A549 (cell line): ENCODE data around the gene RAB30. TPM values are rescaled to one million over a fixed set of nuclear protein-coding genes. Genes with fewer than 3 reads are reported as not detected.
"Not testable (repeated sequence)": the region's sequence is repeated elsewhere in the genome, so short reads cannot be mapped to it uniquely, and the experiment has no call there.

Source experiments
- ATAC-seq, 2 experiments: fragments of 200-7000 bp in 1 of 2; fragments of >200 bp in 1 of 2; cut with Nextera tagmentation in 1 of 2; cut with Tn5 transposase in 1 of 2; 3 replicates each; pipeline versions ENCODE4 v1.8.0 to v1.9.1; 2018 to 2020; ENCODE audit warnings: mild to moderate bottlenecking in 1 of 2, moderate library complexity in 1 of 2
- CTCF ChIA-PET: fragments of 300-600 bp; sonication (Branson Sonifier 250); formaldehyde crosslinking; extraction: SDS; loops from one replicate; lab custom pipeline; 2021; ENCODE audit warnings: antibody characterized with exemption, inconsistent platforms; lab: Yijun Ruan, JAX
- POLR2A ChIA-PET: fragments of 350-600 bp; formaldehyde crosslinking; extraction: SDS; loops from one replicate; lab custom pipeline; 2021; ENCODE audit warnings: antibody characterized with exemption, inconsistent platforms; lab: Yijun Ruan, JAX
- DNase-seq, 2 experiments: peaks; one replicate each; pipeline versions ENCODE4 v3.0.0 to v3.0.0-alpha.2; 2011 to 2016; ENCODE audit warnings: low read depth in 1 of 2, low spot score in 1 of 2
- FAIRE-seq: peaks from 2 replicates; lab custom pipeline; 2011; peaks lifted over from hg19 to GRCh38; lab: Jason Lieb, UNC
- H3K27ac ChIP-seq, 2 experiments: fragments of >200 bp; sonication (Bioruptor Twin); formaldehyde crosslinking; 3 replicates each; pipeline ENCODE4 v1.5.1; 2016 to 2017
- H3K4me1 ChIP-seq: fragments of >200 bp; sonication (Bioruptor Twin); formaldehyde crosslinking; 3 replicates; pipeline ENCODE4 v1.6.1; 2016
- H3K4me2 ChIP-seq: fragments of >200 bp; sonication (Bioruptor Twin); formaldehyde crosslinking; 3 replicates; pipeline ENCODE4 v1.6.1; 2016
- H3K4me3 ChIP-seq: fragments of >200 bp; sonication (Bioruptor Twin); formaldehyde crosslinking; 3 replicates; pipeline ENCODE4 v1.5.1; 2016
- H3K9me3 ChIP-seq: fragments of >200 bp; sonication (Bioruptor Twin); formaldehyde crosslinking; 3 replicates; pipeline ENCODE4 v1.6.1; 2016
- CBX2 ChIP-seq: fragments of 200-600 bp; sonication (generic); IDR thresholded peaks from 2 replicates; pipeline ENCODE4 v1.6.1; 2016; ENCODE audit warnings: low read depth, mild to moderate bottlenecking, borderline replicate concordance
- CHD4 ChIP-seq: fragments of 200-600 bp; sonication (generic); IDR thresholded peaks from 2 replicates; pipeline ENCODE4 v1.6.1; 2016; ENCODE audit warnings: antibody characterized with exemption, mild to moderate bottlenecking, borderline replicate concordance
- EHF ChIP-seq: fragments of 250-450 bp; sonication (Bioruptor Pico); IDR thresholded peaks from 2 replicates; pipeline ENCODE4 v1.5.0; 2020; ENCODE audit warnings: mild to moderate bottlenecking
- FOXS1 ChIP-seq: fragments of 250-450 bp; sonication (Bioruptor Pico); IDR thresholded peaks from 2 replicates; pipeline ENCODE4 v1.5.0; 2020; ENCODE audit warnings: mild to moderate bottlenecking, moderate library complexity
- HDAC2 ChIP-seq: fragments of 200-600 bp; sonication (generic); IDR thresholded peaks from 2 replicates; pipeline ENCODE4 v1.6.1; 2016
- HEYL ChIP-seq: fragments of 250-450 bp; sonication (Bioruptor Pico); IDR thresholded peaks from 2 replicates; pipeline ENCODE4 v1.8.0; 2021; ENCODE audit warnings: mild to moderate bottlenecking, moderate library complexity
- HOXB13 ChIP-seq: fragments of 250-450 bp; sonication (Bioruptor Pico); IDR thresholded peaks from 2 replicates; pipeline ENCODE4 v1.5.0; 2020; ENCODE audit warnings: low read depth, mild to moderate bottlenecking, moderate library complexity
- HOXB5 ChIP-seq: fragments of 250-450 bp; sonication (Bioruptor Pico); IDR thresholded peaks from 2 replicates; pipeline ENCODE4 v1.5.0; 2020; ENCODE audit warnings: mild to moderate bottlenecking, moderate library complexity
- MAZ ChIP-seq: fragments of 150-350 bp; IDR thresholded peaks from 2 replicates; pipeline ENCODE4 v1.6.1; 2014; ENCODE audit warnings: antibody characterized with exemption, low read depth, low read length, borderline replicate concordance
- PHF8 ChIP-seq: fragments of 200-600 bp; sonication (generic); IDR thresholded peaks from 2 replicates; pipeline ENCODE4 v1.6.1; 2016; ENCODE audit warnings: low read depth, mild to moderate bottlenecking, antibody characterized with exemption, moderate library complexity, borderline replicate concordance
- POLR2AphosphoS2 ChIP-seq: conservative IDR thresholded peaks from 2 replicates; pipeline ENCODE4 v1.6.1; 2012; ENCODE audit warnings: low read length, improper control_type of control experiment, inconsistent platforms
- REST ChIP-seq: fragments of 200-600 bp; sonication (generic); IDR thresholded peaks from 2 replicates; pipeline ENCODE4 v1.6.1; 2016; ENCODE audit warnings: antibody characterized with exemption, mild to moderate bottlenecking, moderate library complexity
- RNF2 ChIP-seq: fragments of 200-600 bp; sonication (generic); IDR thresholded peaks from 2 replicates; pipeline ENCODE4 v1.6.1; 2016; ENCODE audit warnings: low read depth, mild to moderate bottlenecking, antibody characterized with exemption, moderate library complexity, borderline replicate concordance
- SMC3 ChIP-seq: fragments of >200 bp; sonication (Bioruptor Twin); formaldehyde crosslinking; IDR thresholded peaks from 3 replicates; pipeline ENCODE4 v1.6.1; 2018; ENCODE audit warnings: inconsistent platforms
- USF2 ChIP-seq: fragments of 450-650 bp; IDR thresholded peaks from 2 replicates; pipeline ENCODE4 v1.6.1; 2014; ENCODE audit warnings: antibody characterized with exemption
- ZFP36 ChIP-seq: fragments of 450-650 bp; IDR thresholded peaks from 2 replicates; pipeline ENCODE4 v1.6.1; 2014; ENCODE audit warnings: borderline replicate concordance; ENCODE audit not compliant: partially characterized antibody
- ZSCAN20 ChIP-seq: fragments of 250-450 bp; sonication (Bioruptor Pico); IDR thresholded peaks from 2 replicates; pipeline ENCODE4 v1.8.0; 2022; ENCODE audit warnings: mild to moderate bottlenecking, moderate library complexity
- WGBS: methylation state at CpG from one replicate; pipeline ENCODE4 v1.1.6; 2017; ENCODE audit errors: missing lambda C conversion rate; 5-methylcytosine and 5-hydroxymethylcytosine counted together
- polyA plus RNA-seq, 4 experiments: library from polyadenylated mRNA; depleted of rRNA in 3 of 4; stranded (reverse); fragments of >200 nt; fragmentation: RNase III in 1 of 4; extraction: RNeasy Plus Mini Kit Qiagen cat#74134 plus additional on column Dnase treatment in 1 of 4; gene quantifications; 2 replicates in 3 of 4; 3 replicates in 1 of 4; pipeline ENCODE4 v1.2.3, GENCODE V29; 2011 to 2017
- TF ChIP-seq, protein P1 (sequence below): IDR thresholded peaks from 2 replicates; pipeline ENCODE4 v1.6.1; 2012
- TF ChIP-seq, protein P2 (sequence below): fragments of >200 bp; sonication (Bioruptor Twin); formaldehyde crosslinking; IDR thresholded peaks from 2 replicates; pipeline ENCODE4 v1.6.1; 2016
- TF ChIP-seq, protein P3 (sequence below): fragments of 250-450 bp; sonication (Bioruptor Pico); IDR thresholded peaks from 2 replicates; pipeline ENCODE4 v1.5.0; 2021; ENCODE audit warnings: mild to moderate bottlenecking, moderate library complexity, borderline replicate concordance
- TF ChIP-seq, protein P4 (sequence below): fragments of >200 bp; sonication (Bioruptor Twin); formaldehyde crosslinking; IDR thresholded peaks from 3 replicates; pipeline ENCODE4 v1.6.1; 2016
- TF ChIP-seq, protein P5 (sequence below): fragments of 150-350 bp; IDR thresholded peaks from 2 replicates; pipeline ENCODE4 v1.6.1; 2014; ENCODE audit warnings: low read depth, mild to moderate bottlenecking, low read length

The RAB30 gene
- polyA plus RNA-seq, 2 of the 4 experiments (the other 2 are of a cell fraction), result 4.2 to 6.2 TPM

DNA sequence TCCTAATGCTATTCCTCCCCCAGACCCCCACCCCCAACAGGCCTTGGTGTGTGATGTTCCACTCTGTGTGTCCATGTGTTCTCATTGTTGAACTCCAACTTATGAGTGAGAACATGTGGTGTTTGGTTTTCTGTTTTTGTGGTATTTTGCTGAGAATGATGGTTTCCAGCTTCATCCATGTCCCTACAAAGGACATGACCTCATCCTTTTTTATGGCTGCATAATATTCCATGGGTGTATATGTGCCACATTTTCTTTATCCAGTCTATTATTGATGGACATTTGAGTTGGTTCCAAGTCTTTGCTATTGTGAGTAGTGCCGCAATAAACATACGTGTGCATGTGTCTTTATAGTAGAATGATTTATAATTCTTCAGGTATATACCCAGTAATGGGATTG, 121.2 kb downstream of the RAB30 start:
- H3K4me2 ChIP-seq, DNase-seq, H3K27ac ChIP-seq, FAIRE-seq, CTCF ChIA-PET, POLR2A ChIA-PET, H3K4me3 ChIP-seq, H3K4me1 ChIP-seq, ATAC-seq, H3K9me3 ChIP-seq: not testable (repeated sequence)
- 86% methylated on average over 2 of the region's 2 CpGs for WGBS

- CTCF ChIA-PET, result no interaction called here
- H3K27ac ChIP-seq, result no peak overlapping the region
- no peaks in the 10 kb centered on the region for H3K4me1 ChIP-seq
- DNase-seq, result no peak
- H3K9me3 ChIP-seq, result no peaks in the 10 kb centered on the region
- no peak for TF ChIP-seq RNF2
- TF ChIP-seq HEYL, result no peak
- TF ChIP-seq, protein P1, sequence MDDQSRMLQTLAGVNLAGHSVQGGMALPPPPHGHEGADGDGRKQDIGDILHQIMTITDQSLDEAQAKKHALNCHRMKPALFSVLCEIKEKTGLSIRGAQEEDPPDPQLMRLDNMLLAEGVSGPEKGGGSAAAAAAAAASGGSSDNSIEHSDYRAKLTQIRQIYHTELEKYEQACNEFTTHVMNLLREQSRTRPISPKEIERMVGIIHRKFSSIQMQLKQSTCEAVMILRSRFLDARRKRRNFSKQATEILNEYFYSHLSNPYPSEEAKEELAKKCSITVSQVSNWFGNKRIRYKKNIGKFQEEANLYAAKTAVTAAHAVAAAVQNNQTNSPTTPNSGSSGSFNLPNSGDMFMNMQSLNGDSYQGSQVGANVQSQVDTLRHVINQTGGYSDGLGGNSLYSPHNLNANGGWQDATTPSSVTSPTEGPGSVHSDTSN, result no peak
- no peak for TF ChIP-seq HOXB13 (CRISPR knock-in tag)
- TF ChIP-seq FOXS1 (CRISPR knock-in tag), result no peak
- no peak for TF ChIP-seq USF2
- TF ChIP-seq, protein P2, sequence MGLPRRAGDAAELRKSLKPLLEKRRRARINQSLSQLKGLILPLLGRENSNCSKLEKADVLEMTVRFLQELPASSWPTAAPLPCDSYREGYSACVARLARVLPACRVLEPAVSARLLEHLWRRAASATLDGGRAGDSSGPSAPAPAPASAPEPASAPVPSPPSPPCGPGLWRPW, result no peak
- no peak for TF ChIP-seq PHF8
- TF ChIP-seq, protein P3, sequence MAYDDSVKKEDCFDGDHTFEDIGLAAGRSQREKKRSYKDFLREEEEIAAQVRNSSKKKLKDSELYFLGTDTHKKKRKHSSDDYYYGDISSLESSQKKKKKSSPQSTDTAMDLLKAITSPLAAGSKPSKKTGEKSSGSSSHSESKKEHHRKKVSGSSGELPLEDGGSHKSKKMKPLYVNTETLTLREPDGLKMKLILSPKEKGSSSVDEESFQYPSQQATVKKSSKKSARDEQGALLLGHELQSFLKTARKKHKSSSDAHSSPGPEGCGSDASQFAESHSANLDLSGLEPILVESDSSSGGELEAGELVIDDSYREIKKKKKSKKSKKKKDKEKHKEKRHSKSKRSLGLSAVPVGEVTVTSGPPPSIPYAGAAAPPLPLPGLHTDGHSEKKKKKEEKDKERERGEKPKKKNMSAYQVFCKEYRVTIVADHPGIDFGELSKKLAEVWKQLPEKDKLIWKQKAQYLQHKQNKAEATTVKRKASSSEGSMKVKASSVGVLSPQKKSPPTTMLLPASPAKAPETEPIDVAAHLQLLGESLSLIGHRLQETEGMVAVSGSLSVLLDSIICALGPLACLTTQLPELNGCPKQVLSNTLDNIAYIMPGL, result no peak
- no peak for TF ChIP-seq CHD4
- no peak for TF ChIP-seq ZSCAN20 (CRISPR knock-in tag)
- TF ChIP-seq ZFP36, result no peak
- no peak for TF ChIP-seq HDAC2
- TF ChIP-seq, protein P4, sequence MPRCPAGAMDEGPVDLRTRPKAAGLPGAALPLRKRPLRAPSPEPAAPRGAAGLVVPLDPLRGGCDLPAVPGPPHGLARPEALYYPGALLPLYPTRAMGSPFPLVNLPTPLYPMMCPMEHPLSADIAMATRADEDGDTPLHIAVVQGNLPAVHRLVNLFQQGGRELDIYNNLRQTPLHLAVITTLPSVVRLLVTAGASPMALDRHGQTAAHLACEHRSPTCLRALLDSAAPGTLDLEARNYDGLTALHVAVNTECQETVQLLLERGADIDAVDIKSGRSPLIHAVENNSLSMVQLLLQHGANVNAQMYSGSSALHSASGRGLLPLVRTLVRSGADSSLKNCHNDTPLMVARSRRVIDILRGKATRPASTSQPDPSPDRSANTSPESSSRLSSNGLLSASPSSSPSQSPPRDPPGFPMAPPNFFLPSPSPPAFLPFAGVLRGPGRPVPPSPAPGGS, result no peak
- no peak for TF ChIP-seq CBX2
- TF ChIP-seq MAZ, result no peak
- no peak for TF ChIP-seq POLR2AphosphoS2
- TF ChIP-seq, all 56 proteins: peak for 0
- Histone ChIP-seq H3K4me2 (no peak overlapping the region), H3K4me3 (no peak overlapping the region)
- POLR2A ChIA-PET, result no interaction called here
- no peak for ATAC-seq
- FAIRE-seq, result no peak
Measured at GRCh38 chr11:82949352-82949751, 122.3 kb downstream of the RAB30 start.

DNA sequence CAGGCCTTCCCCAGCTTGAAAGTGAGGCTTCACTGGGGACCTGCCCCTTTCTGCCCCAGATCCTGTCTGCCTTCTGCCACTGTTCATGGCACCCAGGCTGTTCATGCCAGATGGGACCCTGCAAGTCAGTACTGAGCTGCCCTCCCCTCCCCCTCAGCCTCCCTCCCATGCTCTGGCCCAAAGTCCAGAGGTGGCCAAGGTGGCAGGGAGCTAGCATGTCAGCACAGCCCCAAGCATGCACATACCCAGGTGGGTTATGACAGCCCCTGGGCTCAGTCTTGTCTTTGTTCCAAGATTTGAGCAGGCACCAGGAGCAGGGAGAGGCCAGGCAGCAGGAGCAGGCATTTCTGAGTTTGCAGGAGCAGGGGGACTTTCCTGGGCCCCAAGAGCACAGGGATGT, 126.0 kb downstream of the RAB30 start:
- H3K4me2 ChIP-seq, result no peak overlapping the region
- ATAC-seq, result no peak
- no peak overlapping the region for H3K27ac ChIP-seq
- DNase-seq, result no peak
- TF ChIP-seq REST (no peak), HOXB5 (CRISPR knock-in tag) (no peak), SMC3 (no peak), EHF (no peak), HDAC2 (no peak)
- TF ChIP-seq, protein P5, sequence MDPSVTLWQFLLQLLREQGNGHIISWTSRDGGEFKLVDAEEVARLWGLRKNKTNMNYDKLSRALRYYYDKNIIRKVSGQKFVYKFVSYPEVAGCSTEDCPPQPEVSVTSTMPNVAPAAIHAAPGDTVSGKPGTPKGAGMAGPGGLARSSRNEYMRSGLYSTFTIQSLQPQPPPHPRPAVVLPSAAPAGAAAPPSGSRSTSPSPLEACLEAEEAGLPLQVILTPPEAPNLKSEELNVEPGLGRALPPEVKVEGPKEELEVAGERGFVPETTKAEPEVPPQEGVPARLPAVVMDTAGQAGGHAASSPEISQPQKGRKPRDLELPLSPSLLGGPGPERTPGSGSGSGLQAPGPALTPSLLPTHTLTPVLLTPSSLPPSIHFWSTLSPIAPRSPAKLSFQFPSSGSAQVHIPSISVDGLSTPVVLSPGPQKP, result no peak
- FAIRE-seq, result no peak
- no peak overlapping the region for H3K4me3 ChIP-seq
- POLR2A ChIA-PET, result no interaction called here
- CTCF ChIA-PET, result interaction anchor here (0.8 kb wide), 1 partner anchor 12 kb away, joined by 3 read pairs; no protein-coding TSS in a partner anchor
- H3K4me1 ChIP-seq, result no peaks in the 10 kb centered on the region
- H3K9me3 ChIP-seq, result no peaks in the 10 kb centered on the region

GRCh38 chr11:82945041-82945440, 126.7 kb downstream of the RAB30 start:
- H3K4me2 ChIP-seq, FAIRE-seq, DNase-seq, H3K27ac ChIP-seq, H3K4me1 ChIP-seq, POLR2A ChIA-PET, H3K4me3 ChIP-seq, ATAC-seq, H3K9me3 ChIP-seq: not testable (repeated sequence)
- CTCF ChIA-PET, result interaction anchor here (0.8 kb wide), 1 partner anchor 13 kb away, joined by 3 read pairs; no protein-coding TSS in a partner anchor
- WGBS, result 8% methylated on average over 1 of the region's 1 CpG
